ENCODE data around the gene COLEC11. TPM values are rescaled to one million over a fixed set of nuclear protein-coding genes. Genes with fewer than 3 reads are reported as not detected.

Gene COLEC11
- total and polyA plus RNA-seq, 2 donors (not counting 1 experiment from before 2014, with no cell fraction given): not detected

DNA sequence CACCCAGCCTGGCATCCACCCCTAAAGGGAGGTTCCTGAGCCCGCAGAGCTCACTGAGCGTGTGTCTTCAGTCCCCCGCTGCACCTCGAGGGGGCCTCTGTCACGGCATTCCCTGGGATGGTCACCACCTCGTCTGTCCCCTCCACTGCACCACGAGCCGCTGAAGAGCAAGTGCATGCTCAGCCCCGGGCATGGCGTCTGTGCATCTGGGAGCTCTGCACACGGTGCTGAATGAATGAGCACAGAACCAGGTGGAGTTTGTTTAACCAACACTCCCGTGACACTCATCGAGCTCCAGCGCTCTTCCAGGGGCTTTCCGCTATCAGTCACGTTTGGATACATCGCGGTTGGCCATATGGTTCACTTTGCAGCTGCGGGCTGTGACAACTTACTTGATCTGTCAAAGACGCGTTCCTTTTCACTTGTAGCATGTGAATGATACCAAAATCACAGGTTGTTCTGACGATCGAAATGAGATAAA lies 72.3 kb downstream of the COLEC11 start:
- TF ChIP-seq, protein P1, sequence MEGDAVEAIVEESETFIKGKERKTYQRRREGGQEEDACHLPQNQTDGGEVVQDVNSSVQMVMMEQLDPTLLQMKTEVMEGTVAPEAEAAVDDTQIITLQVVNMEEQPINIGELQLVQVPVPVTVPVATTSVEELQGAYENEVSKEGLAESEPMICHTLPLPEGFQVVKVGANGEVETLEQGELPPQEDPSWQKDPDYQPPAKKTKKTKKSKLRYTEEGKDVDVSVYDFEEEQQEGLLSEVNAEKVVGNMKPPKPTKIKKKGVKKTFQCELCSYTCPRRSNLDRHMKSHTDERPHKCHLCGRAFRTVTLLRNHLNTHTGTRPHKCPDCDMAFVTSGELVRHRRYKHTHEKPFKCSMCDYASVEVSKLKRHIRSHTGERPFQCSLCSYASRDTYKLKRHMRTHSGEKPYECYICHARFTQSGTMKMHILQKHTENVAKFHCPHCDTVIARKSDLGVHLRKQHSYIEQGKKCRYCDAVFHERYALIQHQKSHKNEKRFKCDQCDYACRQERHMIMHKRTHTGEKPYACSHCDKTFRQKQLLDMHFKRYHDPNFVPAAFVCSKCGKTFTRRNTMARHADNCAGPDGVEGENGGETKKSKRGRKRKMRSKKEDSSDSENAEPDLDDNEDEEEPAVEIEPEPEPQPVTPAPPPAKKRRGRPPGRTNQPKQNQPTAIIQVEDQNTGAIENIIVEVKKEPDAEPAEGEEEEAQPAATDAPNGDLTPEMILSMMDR (IDR thresholded peaks at IDR 0.05): no peak
- TF ChIP-seq EZH2 (IDR thresholded peaks at IDR 0.05; ENCODE audit: borderline replicate concordance, insufficient read depth, low read depth, low read length, poor library complexity, severe bottlenecking): no peak
- Histone ChIP-seq H3K4me3 (ENCODE audit: control extremely low read depth in 1 of 5, extremely low read depth in 1 of 5, insufficient read depth in 1 of 5, low read depth in 2 of 5, low read length in 4 of 5) (no peak overlapping the region), H3K4me2 (replicated peaks; ENCODE audit: low read depth, low read length, poor library complexity, severe bottlenecking) (no peak overlapping the region), H3K27ac (ENCODE audit: low read length in 2 of 2) (no peak overlapping the region), H3K36me3 (replicated peaks in 1 of 2; ENCODE audit: control extremely low read depth in 1 of 2, control insufficient read depth in 1 of 2, extremely low read depth in 1 of 2, insufficient read depth in 2 of 2, low read length in 1 of 2) (no peaks in the 10 kb centered on the region), H3K27me3 (replicated peaks in 1 of 4; ENCODE audit: control extremely low read depth in 1 of 4, control insufficient read depth in 3 of 4, insufficient read depth in 4 of 4, low read length in 3 of 4) (no peaks in the 10 kb centered on the region), H3K9ac (ENCODE audit: low read length) (no peak overlapping the region), H2AFZ (ENCODE audit: insufficient read depth, low read depth, low read length, poor library complexity, severe bottlenecking) (no peak overlapping the region), H4K20me1 (ENCODE audit: control insufficient read depth, insufficient read depth, low read length, poor library complexity, severe bottlenecking) (no peaks in the 10 kb centered on the region), H3K9me3 (ENCODE audit: control extremely low read depth in 1 of 3, control insufficient read depth in 2 of 3, insufficient read depth in 1 of 3, low read length in 2 of 3) (no peaks in the 10 kb centered on the region), H3K4me1 (ENCODE audit: control insufficient read depth in 2 of 2, insufficient read depth in 2 of 2, low read length in 2 of 2) (no peaks in the 10 kb centered on the region), H3K79me2 (ENCODE audit: control insufficient read depth, insufficient read depth, low read length) (no peaks in the 10 kb centered on the region)
- DNase-seq (no peak), ATAC-seq (ENCODE audit: low read depth) (no peak)
- POLR2A ChIA-PET: no interaction called here
- Mint-ChIP-seq H3K27me3 (peaks cover 8% of the 10 kb centered on the region), H3K27ac (no peak overlapping the region), H3K9me3 (ENCODE audit: insufficient read depth) (no peaks in the 10 kb centered on the region), H3K4me1 (no peaks in the 10 kb centered on the region), H3K4me3 (no peak overlapping the region)
- intact Hi-C loops (cut with micrococcal nuclease): no loop called here
- CTCF ChIA-PET: no interaction called here
- 83% methylated on average over 23 of the region's 23 CpGs for WGBS (ENCODE audit: insufficient coverage)

DNA sequence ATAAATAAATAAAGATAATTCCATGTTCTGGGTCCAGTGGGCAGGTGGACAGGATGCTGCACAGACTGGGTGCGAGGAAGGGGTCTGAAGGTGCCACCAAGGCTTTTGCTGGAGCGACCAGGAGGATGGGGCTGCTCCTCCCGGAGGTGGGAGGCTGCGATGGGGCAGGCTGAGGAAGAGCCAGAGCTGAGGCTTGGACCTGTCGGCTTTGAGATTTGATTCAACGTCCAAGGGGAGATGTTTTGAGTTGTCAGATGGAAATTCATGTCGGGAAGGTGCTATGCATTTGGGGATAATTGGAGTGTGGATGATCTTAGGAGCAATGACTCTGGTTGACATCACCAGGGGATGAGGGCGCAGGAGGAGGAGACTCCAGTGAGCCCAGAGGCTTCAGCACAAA lies 74.7 kb downstream of the COLEC11 start:
- no peak overlapping the region for H3K4me2 ChIP-seq (replicated peaks; ENCODE audit: low read depth, low read length, poor library complexity, severe bottlenecking)
- 84% methylated on average over 8 of the region's 8 CpGs for WGBS (ENCODE audit: insufficient coverage)
- Mint-ChIP-seq H3K4me3 (no peak overlapping the region), H3K9me3 (ENCODE audit: insufficient read depth) (no peaks in the 10 kb centered on the region), H3K4me1 (no peaks in the 10 kb centered on the region), H3K27me3 (peaks cover 11% of the 10 kb centered on the region), H3K27ac (no peak overlapping the region)
- H3K27ac ChIP-seq (ENCODE audit: low read length in 2 of 2): no peak overlapping the region
- H3K4me3 ChIP-seq (ENCODE audit: control extremely low read depth in 1 of 5, extremely low read depth in 1 of 5, insufficient read depth in 1 of 5, low read depth in 2 of 5, low read length in 4 of 5): no peak overlapping the region
- TF ChIP-seq, protein P1 (IDR thresholded peaks at IDR 0.05): no peak
- no peak for TF ChIP-seq EZH2 (IDR thresholded peaks at IDR 0.05; ENCODE audit: borderline replicate concordance, insufficient read depth, low read depth, low read length, poor library complexity, severe bottlenecking)
- no peak overlapping the region for H2AFZ ChIP-seq (ENCODE audit: insufficient read depth, low read depth, low read length, poor library complexity, severe bottlenecking)
- no peaks in the 10 kb centered on the region for H3K4me1 ChIP-seq (ENCODE audit: control insufficient read depth in 2 of 2, insufficient read depth in 2 of 2, low read length in 2 of 2)
- no peaks in the 10 kb centered on the region for H3K79me2 ChIP-seq (ENCODE audit: control insufficient read depth, insufficient read depth, low read length)
- no peaks in the 10 kb centered on the region for H4K20me1 ChIP-seq (ENCODE audit: control insufficient read depth, insufficient read depth, low read length, poor library complexity, severe bottlenecking)
- POLR2A ChIA-PET: no interaction called here
- H3K9me3 ChIP-seq (ENCODE audit: control extremely low read depth in 1 of 3, control insufficient read depth in 2 of 3, insufficient read depth in 1 of 3, low read length in 2 of 3): no peaks in the 10 kb centered on the region
- CTCF ChIA-PET: no interaction called here
- intact Hi-C loops (cut with micrococcal nuclease): no loop called here
- ATAC-seq (ENCODE audit: low read depth) (no peak), DNase-seq (no peak)
- no peaks in the 10 kb centered on the region for H3K27me3 ChIP-seq (replicated peaks in 1 of 4; ENCODE audit: control extremely low read depth in 1 of 4, control insufficient read depth in 3 of 4, insufficient read depth in 4 of 4, low read length in 3 of 4)
- H3K9ac ChIP-seq (ENCODE audit: low read length): no peak overlapping the region
- no peaks in the 10 kb centered on the region for H3K36me3 ChIP-seq (replicated peaks in 1 of 2; ENCODE audit: control extremely low read depth in 1 of 2, control insufficient read depth in 1 of 2, extremely low read depth in 1 of 2, insufficient read depth in 2 of 2, low read length in 1 of 2)

All from B cell (primary cell).